Measurements from ENCODE around the gene APP.

DNA sequence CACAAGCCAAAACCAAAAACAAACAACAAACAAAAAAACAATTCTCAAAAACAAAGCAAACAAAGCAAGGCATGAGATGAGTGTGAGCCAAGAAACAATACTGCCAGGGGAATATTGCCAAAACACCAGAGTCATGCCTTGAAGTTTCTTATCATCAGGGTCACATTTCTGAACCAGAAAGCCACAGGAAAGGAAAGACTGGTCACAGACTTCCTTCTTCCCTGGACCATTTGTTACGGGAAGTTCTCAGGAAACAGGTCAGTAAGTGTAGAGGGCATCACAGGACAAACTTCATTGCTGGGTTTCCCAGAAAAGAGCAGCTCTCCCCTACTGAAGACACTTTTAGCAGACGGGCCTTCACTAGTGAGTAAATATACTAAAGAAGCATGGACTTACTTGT lies 244.6 kb downstream of the APP start:
- no peak for TF ChIP-seq EZH2phosphoT487 (IDR thresholded peaks at IDR 0.05; ENCODE audit: low read length)
- TF ChIP-seq, protein P1, sequence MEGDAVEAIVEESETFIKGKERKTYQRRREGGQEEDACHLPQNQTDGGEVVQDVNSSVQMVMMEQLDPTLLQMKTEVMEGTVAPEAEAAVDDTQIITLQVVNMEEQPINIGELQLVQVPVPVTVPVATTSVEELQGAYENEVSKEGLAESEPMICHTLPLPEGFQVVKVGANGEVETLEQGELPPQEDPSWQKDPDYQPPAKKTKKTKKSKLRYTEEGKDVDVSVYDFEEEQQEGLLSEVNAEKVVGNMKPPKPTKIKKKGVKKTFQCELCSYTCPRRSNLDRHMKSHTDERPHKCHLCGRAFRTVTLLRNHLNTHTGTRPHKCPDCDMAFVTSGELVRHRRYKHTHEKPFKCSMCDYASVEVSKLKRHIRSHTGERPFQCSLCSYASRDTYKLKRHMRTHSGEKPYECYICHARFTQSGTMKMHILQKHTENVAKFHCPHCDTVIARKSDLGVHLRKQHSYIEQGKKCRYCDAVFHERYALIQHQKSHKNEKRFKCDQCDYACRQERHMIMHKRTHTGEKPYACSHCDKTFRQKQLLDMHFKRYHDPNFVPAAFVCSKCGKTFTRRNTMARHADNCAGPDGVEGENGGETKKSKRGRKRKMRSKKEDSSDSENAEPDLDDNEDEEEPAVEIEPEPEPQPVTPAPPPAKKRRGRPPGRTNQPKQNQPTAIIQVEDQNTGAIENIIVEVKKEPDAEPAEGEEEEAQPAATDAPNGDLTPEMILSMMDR (IDR thresholded peaks at IDR 0.05; ENCODE audit: low read length) = no peak
